ENCODE data around the gene CFAP46.
"Not testable (repeated sequence)": the region's sequence is repeated elsewhere in the genome, so short reads cannot be mapped to it uniquely, and the experiment has no call there.

CFAP46 gene

GRCh38 chr10:132774181-132774901 is 168.0 kb downstream of the CFAP46 start:
- no peak for DNase-seq (ENCODE audit: low read depth in 3 of 3)

GRCh38 chr10:132772816-132773215 is 169.6 kb downstream of the CFAP46 start:
- DNase-seq (ENCODE audit: low read depth in 3 of 3) = not testable (repeated sequence)

- no peak for DNase-seq (ENCODE audit: low read depth in 3 of 3)
Measured at GRCh38 chr10:132770061-132771021, 172.0 kb downstream of the CFAP46 start.

GRCh38 chr10:132768346-132769248 is 173.8 kb downstream of the CFAP46 start:
- DNase-seq (ENCODE audit: low read depth in 3 of 3) = no peak

- no peak for DNase-seq (ENCODE audit: low read depth in 3 of 3)
Measured at GRCh38 chr10:132766291-132766690, 176.1 kb downstream of the CFAP46 start.

GRCh38 chr10:132765435-132765834 is 176.9 kb downstream of the CFAP46 start:
- DNase-seq (ENCODE audit: low read depth in 3 of 3) = no peak

- DNase-seq (ENCODE audit: low read depth in 3 of 3) = no peak
Measured at GRCh38 chr10:132764108-132764507, 178.3 kb downstream of the CFAP46 start.

- DNase-seq (ENCODE audit: low read depth in 3 of 3) = no peak
Measured at GRCh38 chr10:132763545-132763944, 178.8 kb downstream of the CFAP46 start.

- no peak for DNase-seq (ENCODE audit: low read depth in 3 of 3)
Measured at GRCh38 chr10:132762267-132762666, 180.1 kb downstream of the CFAP46 start.

- no peak for DNase-seq (ENCODE audit: low read depth in 3 of 3)
Measured at GRCh38 chr10:132761395-132762060, 180.8 kb downstream of the CFAP46 start.

GRCh38 chr10:132758865-132759264 is 183.5 kb downstream of the CFAP46 start:
- DNase-seq (ENCODE audit: low read depth in 3 of 3) = no peak

All from stimulated activated CD4-positive, alpha-beta T cell treated with anti-CD3 and anti-CD28 coated beads, TNF-alpha, amount 100 ng/mL, for 4 hours (primary cell).